Endothelial cell (in vitro differentiated cells): Measurements from ENCODE around the gene MYO18B. TPM values are rescaled to one million over a fixed set of nuclear protein-coding genes. Genes with fewer than 3 reads are reported as not detected.
"Not testable (repeated sequence)": the region's sequence is repeated elsewhere in the genome, so short reads cannot be mapped to it uniquely, and the experiment has no call there.

ENCODE experiments used
- DNase-seq: peaks from one replicate; pipeline ENCODE4 v3.0.0; 2021; ENCODE audit warnings: low spot score
- H3K27ac Mint-ChIP-seq: one replicate; pipeline ENCODE4 v1.8.0; 2021; ENCODE audit warnings: mixed read lengths, inconsistent platforms; ENCODE audit not compliant: unreplicated experiment
- H3K27me3 Mint-ChIP-seq: one replicate; pipeline ENCODE4 v1.8.0; 2021; ENCODE audit warnings: mild to moderate bottlenecking, moderate library complexity, mixed read lengths, inconsistent platforms; ENCODE audit not compliant: unreplicated experiment
- H3K36me3 Mint-ChIP-seq: one replicate; pipeline ENCODE4 v1.8.0; 2021; ENCODE audit warnings: mild to moderate bottlenecking, low read depth, mixed read lengths, inconsistent platforms; ENCODE audit not compliant: unreplicated experiment
- H3K4me1 Mint-ChIP-seq: one replicate; pipeline ENCODE4 v1.8.0; 2021; ENCODE audit warnings: mild to moderate bottlenecking, mixed read lengths, inconsistent platforms; ENCODE audit not compliant: unreplicated experiment
- H3K4me3 Mint-ChIP-seq: one replicate; pipeline ENCODE4 v1.8.0; 2021; ENCODE audit warnings: mild to moderate bottlenecking, mixed read lengths, inconsistent platforms; ENCODE audit not compliant: unreplicated experiment
- H3K9me3 Mint-ChIP-seq: one replicate; pipeline ENCODE4 v1.8.0; 2021; ENCODE audit warnings: mixed read lengths, inconsistent platforms; ENCODE audit not compliant: unreplicated experiment
- CTCF ChIP-seq: fragments of 200-600 bp; sonication (generic); IDR thresholded peaks from one replicate; pipeline ENCODE4 v1.5.0; 2021; ENCODE audit warnings: antibody characterized with exemption; ENCODE audit not compliant: unreplicated experiment
- total RNA-seq: library from RNA; stranded (reverse); fragmentation: NEBNext Ultra II Directional; extraction: Animal tissue kit (Norgen Biotek cat#: 25700); gene quantifications from one replicate; pipeline ENCODE4 v1.2.1, GENCODE V29; 2021; ENCODE audit not compliant: unreplicated experiment

The MYO18B gene
- total RNA-seq, 1 donor from 2014 or later, result not detected

GRCh38 chr22:25704701-25705100, 37.3 kb upstream of the MYO18B start:
- Mint-ChIP-seq H3K9me3 (no peaks in the 10 kb centered on the region), H3K27me3 (peaks cover 3% of the 10 kb centered on the region)
- DNase-seq, result no peak

GRCh38 chr22:25706197-25706596, 35.8 kb upstream of the MYO18B start:
- H3K27me3 Mint-ChIP-seq, result peaks cover 3% of the 10 kb centered on the region
- H3K4me1 Mint-ChIP-seq, result peaks cover 4% of the 10 kb centered on the region
- peaks cover 5% of the 10 kb centered on the region for H3K36me3 Mint-ChIP-seq
- no peak overlapping the region for H3K4me3 Mint-ChIP-seq
- no peaks in the 10 kb centered on the region for H3K9me3 Mint-ChIP-seq
- no peak for DNase-seq
- TF ChIP-seq CTCF, result no peak
- H3K27ac Mint-ChIP-seq, result no peak overlapping the region

More at GRCh38 chr22:25704701-25705100, 37.3 kb upstream of the MYO18B start:
- Mint-ChIP-seq H3K36me3 (peaks cover 5% of the 10 kb centered on the region), H3K27ac (no peak overlapping the region), H3K4me3 (no peak overlapping the region), H3K4me1 (no peaks in the 10 kb centered on the region)
- no peak for TF ChIP-seq CTCF

DNA sequence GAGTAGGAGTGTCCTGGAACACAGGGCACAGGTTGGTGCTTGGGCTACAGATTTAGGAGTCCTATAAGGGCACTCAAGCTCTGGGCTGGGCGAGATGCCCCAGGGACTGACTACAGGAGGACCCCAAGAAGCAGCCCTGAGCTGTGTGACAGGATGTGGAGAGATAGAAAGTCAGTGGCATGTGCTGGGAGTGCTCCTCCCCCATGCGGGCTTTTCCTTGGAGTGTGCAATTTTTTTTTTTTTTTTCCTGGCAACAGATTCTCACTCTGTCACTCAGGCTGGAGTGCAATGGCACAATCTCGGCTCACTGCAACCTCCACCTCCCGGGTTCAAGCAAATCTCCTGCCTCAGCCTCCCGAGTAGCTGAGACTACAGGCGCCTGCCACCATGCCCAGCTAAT, 33.6 kb upstream of the MYO18B start:
- not testable (repeated sequence) for H3K27me3 Mint-ChIP-seq, H3K36me3 Mint-ChIP-seq, H3K4me3 Mint-ChIP-seq, DNase-seq, H3K27ac Mint-ChIP-seq, H3K9me3 Mint-ChIP-seq, H3K4me1 Mint-ChIP-seq

GRCh38 chr22:25709758-25710157, 32.2 kb upstream of the MYO18B start:
- no peaks in the 10 kb centered on the region for H3K9me3 Mint-ChIP-seq

DNA sequence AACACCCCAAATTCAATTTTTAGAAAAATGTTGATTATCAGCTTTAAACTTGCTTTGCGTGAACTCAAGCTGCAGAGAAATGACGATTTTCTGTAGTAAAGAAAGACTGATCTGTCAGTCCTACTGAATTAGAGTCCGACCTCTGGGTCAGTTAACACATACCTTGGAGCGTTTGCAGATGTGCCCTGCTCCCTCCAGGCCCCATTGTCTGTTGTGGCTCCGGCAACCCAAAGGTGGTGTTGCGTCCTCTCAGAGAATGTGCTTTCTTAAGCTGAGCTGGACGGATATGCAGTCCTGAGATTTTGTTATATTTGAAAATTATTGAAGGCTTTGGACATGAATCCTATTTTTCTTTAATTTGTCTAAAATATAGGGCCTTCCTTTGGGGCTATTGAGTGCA, 31.5 kb upstream of the MYO18B start:
- Mint-ChIP-seq H3K4me1 (peaks cover 4% of the 10 kb centered on the region), H3K27me3 (no peaks in the 10 kb centered on the region), H3K4me3 (no peak overlapping the region), H3K9me3 (no peaks in the 10 kb centered on the region), H3K36me3 (peaks cover 5% of the 10 kb centered on the region), H3K27ac (no peak overlapping the region)
- DNase-seq, result no peak
- no peak for TF ChIP-seq CTCF

More at GRCh38 chr22:25709758-25710157, 32.2 kb upstream of the MYO18B start:
- TF ChIP-seq CTCF, result no peak
- H3K27ac Mint-ChIP-seq, result no peak overlapping the region
- peaks cover 5% of the 10 kb centered on the region for H3K36me3 Mint-ChIP-seq
- peaks cover 4% of the 10 kb centered on the region for H3K4me1 Mint-ChIP-seq
- H3K4me3 Mint-ChIP-seq, result no peak overlapping the region
- peaks cover 1% of the 10 kb centered on the region for H3K27me3 Mint-ChIP-seq
- DNase-seq, result no peak
